ENCODE data around the gene MSH2.

Gene MSH2

GRCh38 chr2:47456851-47457250, 53.9 kb downstream of the MSH2 start:
- Histone ChIP-seq H4K20me1 (ENCODE audit: insufficient read depth, low read length) (no peaks in the 10 kb centered on the region), H3K4me1 (ENCODE audit: insufficient read depth, low read length, severe bottlenecking) (peaks cover 8% of the 10 kb centered on the region), H3K36me3 (ENCODE audit: insufficient read depth, low read length) (peaks cover 64% of the 10 kb centered on the region), H3K27ac (ENCODE audit: low read depth, low read length, poor library complexity, severe bottlenecking) (no peak overlapping the region), H3K4me2 (ENCODE audit: low read length) (no peak overlapping the region), H3K9me2 (ENCODE audit: low read depth, low read length) (no peaks in the 10 kb centered on the region), H3K4me3 (ENCODE audit: low read depth, low read length, poor library complexity, severe bottlenecking) (no peak overlapping the region), H3K9ac (ENCODE audit: low read length) (no peak overlapping the region), H3K9me3 (ENCODE audit: low read length) (no peaks in the 10 kb centered on the region), H3K27me3 (ENCODE audit: insufficient read depth, low read length) (no peaks in the 10 kb centered on the region), H3K79me2 (ENCODE audit: insufficient read depth, low read length) (no peaks in the 10 kb centered on the region), H2AFZ (ENCODE audit: low read length) (no peak overlapping the region), H3F3A (ENCODE audit: insufficient read depth, low read length) (no peaks in the 10 kb centered on the region)
- TF ChIP-seq CTCF (IDR thresholded peaks at IDR 0.05; ENCODE audit: low read length), result no peak
- TF ChIP-seq EZH2 (IDR thresholded peaks at IDR 0.05; ENCODE audit: borderline replicate concordance, low read length), result no peak

GRCh38 chr2:47457268-47457667, 54.3 kb downstream of the MSH2 start:
- Histone ChIP-seq H3K36me3 (ENCODE audit: insufficient read depth, low read length) (peaks cover 65% of the 10 kb centered on the region), H3K4me2 (ENCODE audit: low read length) (no peak overlapping the region)

GRCh38 chr2:47459021-47459420, 56.1 kb downstream of the MSH2 start:
- H3K27ac ChIP-seq (ENCODE audit: low read depth, low read length, poor library complexity, severe bottlenecking), result no peak overlapping the region
- H4K20me1 ChIP-seq (ENCODE audit: insufficient read depth, low read length), result no peaks in the 10 kb centered on the region
- H3K9me2 ChIP-seq (ENCODE audit: low read depth, low read length), result no peaks in the 10 kb centered on the region
- peaks cover 8% of the 10 kb centered on the region for H3K4me1 ChIP-seq (ENCODE audit: insufficient read depth, low read length, severe bottlenecking)
- H3K4me2 ChIP-seq (ENCODE audit: low read length), result no peak overlapping the region
- no peak overlapping the region for H3K9ac ChIP-seq (ENCODE audit: low read length)
- H3K9me3 ChIP-seq (ENCODE audit: low read length), result no peaks in the 10 kb centered on the region
- H3F3A ChIP-seq (ENCODE audit: insufficient read depth, low read length), result no peaks in the 10 kb centered on the region
- no peaks in the 10 kb centered on the region for H3K79me2 ChIP-seq (ENCODE audit: insufficient read depth, low read length)
- H3K4me3 ChIP-seq (ENCODE audit: low read depth, low read length, poor library complexity, severe bottlenecking), result no peak overlapping the region
- H3K27me3 ChIP-seq (ENCODE audit: insufficient read depth, low read length), result no peaks in the 10 kb centered on the region
- H3K36me3 ChIP-seq (ENCODE audit: insufficient read depth, low read length), result peaks cover 64% of the 10 kb centered on the region
- no peak for TF ChIP-seq EZH2 (IDR thresholded peaks at IDR 0.05; ENCODE audit: borderline replicate concordance, low read length)
- TF ChIP-seq CTCF (IDR thresholded peaks at IDR 0.05; ENCODE audit: low read length), result no peak
- no peak overlapping the region for H2AFZ ChIP-seq (ENCODE audit: low read length)

More at GRCh38 chr2:47457268-47457667, 54.3 kb downstream of the MSH2 start:
- peaks cover 8% of the 10 kb centered on the region for H3K4me1 ChIP-seq (ENCODE audit: insufficient read depth, low read length, severe bottlenecking)
- no peaks in the 10 kb centered on the region for H3F3A ChIP-seq (ENCODE audit: insufficient read depth, low read length)
- H3K9ac ChIP-seq (ENCODE audit: low read length), result no peak overlapping the region
- H3K9me2 ChIP-seq (ENCODE audit: low read depth, low read length), result no peaks in the 10 kb centered on the region
- H3K9me3 ChIP-seq (ENCODE audit: low read length), result no peaks in the 10 kb centered on the region
- no peak overlapping the region for H3K4me3 ChIP-seq (ENCODE audit: low read depth, low read length, poor library complexity, severe bottlenecking)
- H3K79me2 ChIP-seq (ENCODE audit: insufficient read depth, low read length), result no peaks in the 10 kb centered on the region
- no peaks in the 10 kb centered on the region for H4K20me1 ChIP-seq (ENCODE audit: insufficient read depth, low read length)
- H3K27me3 ChIP-seq (ENCODE audit: insufficient read depth, low read length), result no peaks in the 10 kb centered on the region
- no peak for TF ChIP-seq EZH2 (IDR thresholded peaks at IDR 0.05; ENCODE audit: borderline replicate concordance, low read length)
- TF ChIP-seq CTCF (IDR thresholded peaks at IDR 0.05; ENCODE audit: low read length), result no peak
- no peak overlapping the region for H3K27ac ChIP-seq (ENCODE audit: low read depth, low read length, poor library complexity, severe bottlenecking)
- H2AFZ ChIP-seq (ENCODE audit: low read length), result no peak overlapping the region

Measured in OCI-LY1 (cell line).